ENCODE data around the gene GCNT3.
"Not testable (repeated sequence)": the region's sequence is repeated elsewhere in the genome, so short reads cannot be mapped to it uniquely, and the experiment has no call there.

The GCNT3 gene

GRCh38 chr15:59622289-59622688 is 10.7 kb downstream of the GCNT3 start:
- peak in 1 of 2 experiments; percentile 41 for DNase-seq

DNA sequence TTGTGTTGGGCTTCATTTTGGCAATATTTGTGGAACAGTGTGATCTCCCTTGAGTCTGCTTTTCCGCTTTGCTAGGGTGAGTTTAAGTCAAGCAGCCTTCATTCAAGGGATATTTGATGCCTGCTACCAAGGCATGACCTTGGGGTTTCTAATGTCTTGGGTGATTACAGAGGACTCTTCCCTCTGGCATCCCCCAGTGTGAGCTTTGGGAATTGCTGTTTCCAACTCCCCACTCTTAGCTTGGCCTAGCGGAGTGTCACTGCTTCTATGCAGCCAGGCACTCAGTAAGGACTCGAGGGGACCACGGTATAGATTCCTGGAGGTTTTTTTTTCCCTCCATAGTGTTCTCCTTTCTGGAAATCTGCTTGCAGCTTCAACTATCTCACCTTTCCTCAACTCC is 21.1 kb downstream of the GCNT3 start:
- peak in 1 of 2 experiments; percentile 41 for DNase-seq

GRCh38 chr15:59636184-59636583 is 24.6 kb downstream of the GCNT3 start:
- DNase-seq, result no peak

- not testable (repeated sequence) for DNase-seq
These were observed 25.9 kb downstream of the GCNT3 start for GRCh38 chr15:59637507-59637906.

- no peak for DNase-seq
These were observed 30.8 kb downstream of the GCNT3 start for GRCh38 chr15:59642351-59642750.

- no peak for DNase-seq
These were observed 33.2 kb downstream of the GCNT3 start for GRCh38 chr15:59644756-59645155.

DNA sequence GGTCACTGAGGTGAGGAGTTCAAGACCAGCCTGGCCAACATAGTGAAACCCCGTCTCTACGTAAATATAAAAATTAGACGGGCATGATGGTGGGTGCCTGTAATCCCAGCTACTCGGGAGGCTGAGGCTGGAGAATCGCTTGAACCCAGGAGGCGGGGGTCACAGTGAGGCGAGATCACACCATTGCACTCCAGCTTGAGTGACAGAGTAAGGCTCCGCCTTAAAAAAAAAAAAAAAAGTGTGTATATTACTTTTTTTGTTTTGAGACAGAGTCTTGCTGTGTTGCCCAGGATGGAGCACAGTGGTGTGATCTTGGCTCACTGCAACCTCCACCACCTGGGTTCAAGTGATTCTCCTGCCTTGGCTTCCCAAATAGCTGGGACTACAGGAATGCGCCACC is 34.2 kb downstream of the GCNT3 start:
- not testable (repeated sequence) for DNase-seq

DNA sequence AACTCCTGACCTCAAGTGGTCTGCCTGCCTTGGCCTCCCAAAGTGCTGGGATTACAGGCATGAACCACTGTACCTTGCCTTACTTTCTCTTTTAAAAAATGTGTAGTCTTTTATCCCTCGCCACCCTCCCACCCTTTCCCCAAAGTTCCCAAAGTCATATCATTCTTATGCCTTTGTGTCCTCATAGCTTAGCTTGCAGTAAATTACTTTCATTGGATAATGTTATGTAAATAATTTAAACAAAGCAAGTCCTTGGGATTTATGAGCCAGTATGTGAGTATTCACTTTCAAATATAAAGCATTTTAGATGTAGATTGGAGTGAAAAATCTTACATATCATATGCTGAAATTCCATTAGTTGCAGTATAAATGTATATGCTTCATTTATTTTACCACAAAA is 34.7 kb downstream of the GCNT3 start:
- no peak for DNase-seq

GRCh38 chr15:59647085-59647484 is 35.5 kb downstream of the GCNT3 start:
- DNase-seq, result no peak

DNA sequence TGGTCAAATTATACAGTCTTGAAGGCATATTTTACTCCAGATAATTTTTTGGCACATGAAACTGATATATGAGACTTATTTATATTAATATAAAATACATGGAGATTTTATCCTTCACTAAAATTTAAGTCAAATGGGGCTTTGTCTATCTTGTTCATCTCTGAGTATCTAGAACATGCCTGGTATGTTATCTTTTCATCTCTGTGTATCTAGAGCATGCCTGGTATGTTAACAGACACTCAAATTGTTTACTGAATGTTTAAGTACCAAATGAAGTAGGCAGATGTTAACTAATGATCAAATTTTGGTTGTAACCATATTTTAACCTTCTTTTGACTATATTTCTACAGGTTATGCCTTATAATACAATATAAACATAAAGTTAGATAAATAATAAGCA is 38.0 kb downstream of the GCNT3 start:
- no peak for DNase-seq

DNA sequence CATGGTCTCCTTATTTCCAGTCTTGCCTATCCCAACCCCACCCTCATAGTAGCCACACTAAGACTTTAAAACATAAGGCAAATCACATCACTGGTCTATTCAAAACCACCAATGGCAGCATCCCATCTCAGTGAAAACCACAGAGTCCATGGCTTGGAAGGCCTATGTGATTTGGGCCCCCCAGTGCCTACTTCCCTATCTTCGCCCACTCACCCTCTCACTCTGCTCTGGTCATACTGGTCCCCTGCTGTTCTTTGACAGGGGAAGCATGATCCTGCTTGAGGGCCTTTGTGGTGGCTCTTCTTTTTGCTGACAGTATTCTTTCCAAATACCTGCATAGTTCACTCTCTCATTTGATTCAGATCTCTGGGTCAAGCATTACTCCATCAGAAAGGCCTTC is 42.5 kb downstream of the GCNT3 start:
- DNase-seq, result no peak

GRCh38 chr15:59656897-59657634 is 45.5 kb downstream of the GCNT3 start, which contains the start of gene GTF2A2:
Gene GTF2A2, minus strand, starts transcription at chr15:59657515. Its CDS starts 5,238 bp downstream, at chr15:59652277.
- DNase-seq, result peak; percentile 96 to 97

DNA sequence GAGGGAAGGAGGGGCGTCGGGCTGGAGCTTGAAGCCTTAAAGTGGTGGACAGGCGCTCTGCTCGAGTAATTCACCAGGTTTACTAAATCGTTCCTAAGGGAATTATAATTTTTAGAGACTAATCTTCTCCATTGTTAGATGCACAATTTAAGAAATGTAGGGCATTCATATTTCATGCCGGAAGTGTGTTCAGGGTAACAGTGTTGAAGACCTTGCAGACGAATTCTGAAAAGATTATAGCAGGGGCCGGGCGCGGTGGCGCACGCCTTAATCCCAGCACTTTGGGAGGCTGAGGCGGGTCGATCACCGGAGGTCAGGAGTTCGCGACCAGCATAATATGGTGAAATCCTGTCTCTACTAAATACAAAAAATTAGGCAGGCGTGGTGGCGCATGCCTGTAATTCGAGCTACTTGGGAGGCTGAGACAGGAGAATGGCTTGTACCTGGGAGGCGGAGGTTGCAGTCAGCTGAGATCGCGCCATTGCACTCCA is 46.1 kb downstream of the GCNT3 start:
- no peak for DNase-seq

DNA sequence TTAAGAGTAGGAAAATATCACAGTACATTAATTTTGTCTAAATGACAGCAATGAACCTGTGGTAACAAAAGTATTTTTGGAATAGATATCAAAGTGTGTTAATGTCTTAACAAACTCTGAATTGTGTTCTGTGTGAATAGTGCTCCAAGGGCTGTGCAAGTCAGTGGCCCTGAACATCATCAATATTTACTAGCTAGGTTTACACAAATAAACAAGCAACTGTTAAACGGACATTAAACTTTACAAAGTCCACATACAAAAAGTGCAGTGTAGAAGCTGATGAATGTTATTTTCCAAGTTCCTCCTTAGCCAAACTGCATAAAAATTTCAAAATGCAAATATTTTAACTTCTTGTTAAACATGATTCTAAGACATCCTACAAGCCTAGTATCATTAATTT is 47.8 kb downstream of the GCNT3 start:
- no peak for DNase-seq

DNA sequence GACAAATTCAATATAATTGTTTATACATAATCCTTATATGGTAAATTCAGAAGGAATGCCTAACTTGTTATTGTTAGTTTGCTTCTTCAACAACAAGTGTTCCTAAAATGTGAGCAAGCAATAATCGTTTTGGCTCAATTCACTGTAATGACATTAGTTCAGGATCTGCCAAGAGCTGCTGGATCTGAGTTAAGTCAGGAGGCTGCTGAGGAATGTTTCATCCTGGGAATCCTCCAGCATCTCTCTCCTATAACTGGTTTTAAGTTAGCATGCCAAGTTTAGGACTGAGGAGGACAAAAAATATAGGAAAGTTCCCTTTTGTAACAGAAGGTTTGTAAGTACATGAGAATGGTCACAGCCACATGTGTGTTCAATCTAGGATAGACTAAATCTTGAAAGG is 50.7 kb downstream of the GCNT3 start:
- no peak for DNase-seq

DNA sequence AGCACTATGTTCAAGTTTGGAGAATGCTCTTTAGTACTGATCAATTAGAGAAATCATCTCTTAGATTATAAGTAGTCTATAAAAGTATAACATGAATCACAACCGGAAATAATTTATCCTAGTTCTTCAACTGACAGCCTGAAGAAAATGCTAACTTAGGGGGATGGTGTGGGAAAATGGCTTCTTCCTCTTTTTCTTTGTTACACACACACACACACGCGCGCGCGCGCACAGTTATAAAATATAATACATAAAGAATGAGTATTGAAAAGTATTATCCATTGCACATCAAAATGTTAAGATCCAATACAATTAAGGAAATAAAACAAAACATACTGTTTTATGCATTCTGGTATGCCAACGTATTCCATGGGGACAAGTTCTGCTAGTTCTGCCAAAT is 57.0 kb downstream of the GCNT3 start:
- DNase-seq, result no peak

All from NCI-H524 (cell line).